ENCODE results near the gene CAMTA1. TPM values are rescaled to one million over a fixed set of nuclear protein-coding genes. Genes with fewer than 3 reads are reported as not detected.

The CAMTA1 gene
- polyA plus RNA-seq, 1 of the 3 experiments (the other 2 are of a cell fraction): 63.1 TPM

DNA sequence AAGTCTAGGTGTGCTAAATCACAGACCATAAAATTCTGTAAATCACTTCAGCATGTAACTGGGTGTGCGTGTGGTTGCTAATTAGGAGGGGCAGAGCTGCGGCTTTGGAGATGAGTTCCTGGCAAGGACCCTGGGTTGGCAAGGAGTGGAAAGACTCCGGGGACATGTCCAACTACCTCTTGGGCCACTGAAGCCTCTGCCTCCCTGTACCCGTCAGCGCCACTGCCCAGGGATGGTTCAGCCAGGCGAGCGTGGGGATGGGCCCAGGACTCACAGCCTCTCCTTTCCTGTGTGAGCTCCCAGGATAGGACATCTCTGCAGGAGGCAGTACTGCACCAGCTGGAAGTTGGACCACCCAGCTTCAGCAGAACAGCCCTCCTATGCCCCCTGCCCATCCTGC, 599.4 kb downstream of the CAMTA1 start:
- POLR2A ChIA-PET: no interaction called here
- Histone ChIP-seq H3K4me3 (ENCODE audit: low read depth in 2 of 2, low read length in 1 of 2) (no peak overlapping the region), H3K4me2 (no peak overlapping the region), H3K36me3 (replicated peaks in 1 of 2; ENCODE audit: control insufficient read depth in 1 of 2, insufficient read depth in 2 of 2, low read length in 1 of 2) (no peaks in the 10 kb centered on the region), H3K27ac (ENCODE audit: low read depth in 2 of 2, low read length in 1 of 2) (no peak overlapping the region), H3K79me2 (ENCODE audit: insufficient read depth) (no peaks in the 10 kb centered on the region), H3K9me3 (no peaks in the 10 kb centered on the region), H3K9ac (no peak overlapping the region), H3F3A (replicated peaks; ENCODE audit: insufficient read depth) (no peaks in the 10 kb centered on the region), H4K20me1 (ENCODE audit: insufficient read depth) (no peaks in the 10 kb centered on the region), H3K27me3 (ENCODE audit: insufficient read depth) (no peaks in the 10 kb centered on the region), H3K9me2 (no peaks in the 10 kb centered on the region), H2AFZ (ENCODE audit: low read depth) (no peak overlapping the region), H3K4me1 (ENCODE audit: control insufficient read depth in 1 of 2, insufficient read depth in 2 of 2, low read depth in 1 of 2, low read length in 1 of 2) (peaks cover 0 to 45% of the 10 kb centered on the region in 2 experiments; a peak in 3 of 4 replicates)
- no peak for DNase-seq
- no peak for TF ChIP-seq MAX (IDR thresholded peaks at IDR 0.05; ENCODE audit: low read depth)
- TF ChIP-seq SMC3 (IDR thresholded peaks at IDR 0.05; ENCODE audit: low read depth, low read length): no peak
- no peak for TF ChIP-seq EZH2phosphoT487 (IDR thresholded peaks at IDR 0.05; ENCODE audit: borderline replicate concordance, low read depth)
- TF ChIP-seq, protein P1, sequence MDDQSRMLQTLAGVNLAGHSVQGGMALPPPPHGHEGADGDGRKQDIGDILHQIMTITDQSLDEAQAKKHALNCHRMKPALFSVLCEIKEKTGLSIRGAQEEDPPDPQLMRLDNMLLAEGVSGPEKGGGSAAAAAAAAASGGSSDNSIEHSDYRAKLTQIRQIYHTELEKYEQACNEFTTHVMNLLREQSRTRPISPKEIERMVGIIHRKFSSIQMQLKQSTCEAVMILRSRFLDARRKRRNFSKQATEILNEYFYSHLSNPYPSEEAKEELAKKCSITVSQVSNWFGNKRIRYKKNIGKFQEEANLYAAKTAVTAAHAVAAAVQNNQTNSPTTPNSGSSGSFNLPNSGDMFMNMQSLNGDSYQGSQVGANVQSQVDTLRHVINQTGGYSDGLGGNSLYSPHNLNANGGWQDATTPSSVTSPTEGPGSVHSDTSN (IDR thresholded peaks at IDR 0.05): no peak
- TF ChIP-seq, protein P2, sequence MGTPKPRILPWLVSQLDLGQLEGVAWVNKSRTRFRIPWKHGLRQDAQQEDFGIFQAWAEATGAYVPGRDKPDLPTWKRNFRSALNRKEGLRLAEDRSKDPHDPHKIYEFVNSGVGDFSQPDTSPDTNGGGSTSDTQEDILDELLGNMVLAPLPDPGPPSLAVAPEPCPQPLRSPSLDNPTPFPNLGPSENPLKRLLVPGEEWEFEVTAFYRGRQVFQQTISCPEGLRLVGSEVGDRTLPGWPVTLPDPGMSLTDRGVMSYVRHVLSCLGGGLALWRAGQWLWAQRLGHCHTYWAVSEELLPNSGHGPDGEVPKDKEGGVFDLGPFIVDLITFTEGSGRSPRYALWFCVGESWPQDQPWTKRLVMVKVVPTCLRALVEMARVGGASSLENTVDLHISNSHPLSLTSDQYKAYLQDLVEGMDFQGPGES (IDR thresholded peaks at IDR 0.05; ENCODE audit: low read depth, low read length): no peak
- no peak for TF ChIP-seq MEF2A (IDR thresholded peaks at IDR 0.05; ENCODE audit: borderline replicate concordance, low read depth)
- TF ChIP-seq CHD2 (IDR thresholded peaks at IDR 0.05; ENCODE audit: low read length, partially characterized antibody): no peak
- TF ChIP-seq, protein P3, sequence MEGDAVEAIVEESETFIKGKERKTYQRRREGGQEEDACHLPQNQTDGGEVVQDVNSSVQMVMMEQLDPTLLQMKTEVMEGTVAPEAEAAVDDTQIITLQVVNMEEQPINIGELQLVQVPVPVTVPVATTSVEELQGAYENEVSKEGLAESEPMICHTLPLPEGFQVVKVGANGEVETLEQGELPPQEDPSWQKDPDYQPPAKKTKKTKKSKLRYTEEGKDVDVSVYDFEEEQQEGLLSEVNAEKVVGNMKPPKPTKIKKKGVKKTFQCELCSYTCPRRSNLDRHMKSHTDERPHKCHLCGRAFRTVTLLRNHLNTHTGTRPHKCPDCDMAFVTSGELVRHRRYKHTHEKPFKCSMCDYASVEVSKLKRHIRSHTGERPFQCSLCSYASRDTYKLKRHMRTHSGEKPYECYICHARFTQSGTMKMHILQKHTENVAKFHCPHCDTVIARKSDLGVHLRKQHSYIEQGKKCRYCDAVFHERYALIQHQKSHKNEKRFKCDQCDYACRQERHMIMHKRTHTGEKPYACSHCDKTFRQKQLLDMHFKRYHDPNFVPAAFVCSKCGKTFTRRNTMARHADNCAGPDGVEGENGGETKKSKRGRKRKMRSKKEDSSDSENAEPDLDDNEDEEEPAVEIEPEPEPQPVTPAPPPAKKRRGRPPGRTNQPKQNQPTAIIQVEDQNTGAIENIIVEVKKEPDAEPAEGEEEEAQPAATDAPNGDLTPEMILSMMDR (IDR thresholded peaks at IDR 0.05): no peak
- TF ChIP-seq GABPA (IDR thresholded peaks at IDR 0.05; ENCODE audit: low read depth): no peak
- TF ChIP-seq, protein P4, sequence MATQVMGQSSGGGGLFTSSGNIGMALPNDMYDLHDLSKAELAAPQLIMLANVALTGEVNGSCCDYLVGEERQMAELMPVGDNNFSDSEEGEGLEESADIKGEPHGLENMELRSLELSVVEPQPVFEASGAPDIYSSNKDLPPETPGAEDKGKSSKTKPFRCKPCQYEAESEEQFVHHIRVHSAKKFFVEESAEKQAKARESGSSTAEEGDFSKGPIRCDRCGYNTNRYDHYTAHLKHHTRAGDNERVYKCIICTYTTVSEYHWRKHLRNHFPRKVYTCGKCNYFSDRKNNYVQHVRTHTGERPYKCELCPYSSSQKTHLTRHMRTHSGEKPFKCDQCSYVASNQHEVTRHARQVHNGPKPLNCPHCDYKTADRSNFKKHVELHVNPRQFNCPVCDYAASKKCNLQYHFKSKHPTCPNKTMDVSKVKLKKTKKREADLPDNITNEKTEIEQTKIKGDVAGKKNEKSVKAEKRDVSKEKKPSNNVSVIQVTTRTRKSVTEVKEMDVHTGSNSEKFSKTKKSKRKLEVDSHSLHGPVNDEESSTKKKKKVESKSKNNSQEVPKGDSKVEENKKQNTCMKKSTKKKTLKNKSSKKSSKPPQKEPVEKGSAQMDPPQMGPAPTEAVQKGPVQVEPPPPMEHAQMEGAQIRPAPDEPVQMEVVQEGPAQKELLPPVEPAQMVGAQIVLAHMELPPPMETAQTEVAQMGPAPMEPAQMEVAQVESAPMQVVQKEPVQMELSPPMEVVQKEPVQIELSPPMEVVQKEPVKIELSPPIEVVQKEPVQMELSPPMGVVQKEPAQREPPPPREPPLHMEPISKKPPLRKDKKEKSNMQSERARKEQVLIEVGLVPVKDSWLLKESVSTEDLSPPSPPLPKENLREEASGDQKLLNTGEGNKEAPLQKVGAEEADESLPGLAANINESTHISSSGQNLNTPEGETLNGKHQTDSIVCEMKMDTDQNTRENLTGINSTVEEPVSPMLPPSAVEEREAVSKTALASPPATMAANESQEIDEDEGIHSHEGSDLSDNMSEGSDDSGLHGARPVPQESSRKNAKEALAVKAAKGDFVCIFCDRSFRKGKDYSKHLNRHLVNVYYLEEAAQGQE (IDR thresholded peaks at IDR 0.05; ENCODE audit: low read depth, low read length): no peak
- no peak for TF ChIP-seq NRF1 (IDR thresholded peaks at IDR 0.05; ENCODE audit: low read depth, low read length)
- TF ChIP-seq POLR2AphosphoS5 (IDR thresholded peaks at IDR 0.05; ENCODE audit: low read depth, low read length): no peak
- no peak for TF ChIP-seq RCOR1 (IDR thresholded peaks at IDR 0.05; ENCODE audit: low read length)
- TF ChIP-seq TEAD4 (IDR thresholded peaks at IDR 0.05; ENCODE audit: borderline replicate concordance, insufficient read depth): no peak
- no peak for TF ChIP-seq FOXM1 (IDR thresholded peaks at IDR 0.05; ENCODE audit: low read depth)
- no peak for TF ChIP-seq MXI1 (IDR thresholded peaks at IDR 0.05; ENCODE audit: low read depth, low read length)
- TF ChIP-seq GATA2 (CRISPR knock-in tag; IDR thresholded peaks at IDR 0.05): no peak
- TF ChIP-seq USF1 (IDR thresholded peaks at IDR 0.05; ENCODE audit: borderline replicate concordance, low read depth): no peak
- no peak for TF ChIP-seq EP300 (IDR thresholded peaks at IDR 0.05; ENCODE audit: borderline replicate concordance in 1 of 2, low read depth in 1 of 2, low read length in 1 of 2)
- CTCF ChIA-PET: interaction anchor here (0.7 kb wide), 1 partner anchor 43 kb away, joined by 3 read pairs; no protein-coding TSS in a partner anchor
- WGBS (ENCODE audit: low lambda C conversion rate): 100% methylated on average over 3 of the region's 7 CpGs
